Activated CD4-positive, CD25-positive, alpha-beta regulatory T cell treated with anti-CD3 and anti-CD28 coated beads, Interleukin-2, amount 50 U/mL, for 72 hours (primary cell): Measurements from ENCODE around the gene MYCL.
"Not testable (repeated sequence)": the region's sequence is repeated elsewhere in the genome, so short reads cannot be mapped to it uniquely, and the experiment has no call there.

ENCODE experiments used
- DNase-seq: peaks from one replicate; pipeline ENCODE4 v3.0.0; 2021

The MYCL gene

DNA sequence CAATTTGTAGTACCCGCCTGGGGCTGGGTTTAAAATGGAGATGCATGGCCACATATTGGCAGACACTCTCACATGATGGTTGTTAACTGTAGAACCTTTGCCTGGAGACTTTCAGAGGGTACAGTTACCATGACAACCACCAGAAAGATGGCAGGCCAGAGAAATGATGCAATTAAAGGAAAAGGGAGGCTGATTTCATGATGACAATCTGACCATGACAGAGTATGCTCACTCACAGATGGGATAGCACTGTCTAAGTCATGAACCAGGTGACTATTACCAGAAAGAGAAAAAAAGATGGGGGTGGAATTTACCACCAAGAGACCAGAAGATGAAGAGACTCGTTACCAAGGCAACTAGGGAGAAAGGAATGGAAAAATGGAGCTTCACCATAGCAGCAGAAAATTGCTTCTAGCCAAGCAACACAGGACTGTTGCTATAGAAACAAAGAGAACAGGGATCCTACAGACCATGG lies 14.9 kb downstream of the MYCL start:
- DNase-seq = no peak

GRCh38 chr1:39885516-39885915 lies 16.2 kb downstream of the MYCL start:
- DNase-seq = no peak

GRCh38 chr1:39882152-39882551 lies 19.6 kb downstream of the MYCL start:
- no peak for DNase-seq

DNA sequence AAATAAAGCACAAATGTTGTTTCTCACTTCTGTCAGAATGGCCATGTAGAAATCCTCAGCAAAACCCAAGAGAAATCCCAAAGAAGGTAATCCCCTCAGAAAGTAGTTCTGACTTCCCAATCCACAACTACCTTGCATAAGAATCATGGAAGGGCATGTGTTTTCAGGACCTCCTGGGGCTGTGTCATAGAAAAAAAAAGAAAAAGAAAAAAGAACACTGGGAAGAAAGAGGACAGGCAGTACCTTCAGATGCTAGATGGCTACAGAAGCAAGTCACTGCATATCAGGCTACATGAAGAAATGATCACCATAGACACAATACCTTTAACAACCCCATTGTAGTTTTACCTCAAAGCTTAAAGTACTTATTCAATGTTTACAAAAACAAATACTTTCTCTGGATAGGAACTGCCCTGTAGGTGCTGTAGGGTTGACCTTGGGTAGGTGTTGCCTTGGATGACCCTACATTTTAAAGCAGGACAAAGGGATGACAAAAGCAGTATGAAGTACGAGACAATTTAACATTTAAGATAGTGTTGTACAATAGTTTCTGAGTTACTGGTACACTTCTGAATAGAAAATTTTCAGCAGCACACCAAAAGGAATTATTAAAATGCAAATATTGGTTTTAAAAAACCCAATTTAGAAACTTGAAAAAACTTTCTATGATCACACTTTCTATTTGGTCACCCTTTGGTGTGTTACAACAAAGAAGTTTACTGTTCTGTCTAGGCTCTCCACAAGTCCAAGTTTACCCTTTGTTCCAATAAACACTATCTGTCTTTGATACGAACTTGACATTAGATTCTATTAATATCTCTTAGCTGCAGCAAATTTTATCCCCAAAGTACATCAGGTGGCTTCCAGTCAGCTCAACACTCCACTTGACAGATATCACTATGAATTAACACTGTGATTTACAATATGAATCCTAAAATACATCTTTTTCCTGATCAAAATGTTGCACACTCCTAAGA lies 23.4 kb downstream of the MYCL start:
- DNase-seq = no peak

GRCh38 chr1:39877231-39877778 lies 24.4 kb downstream of the MYCL start:
- DNase-seq = no peak

DNA sequence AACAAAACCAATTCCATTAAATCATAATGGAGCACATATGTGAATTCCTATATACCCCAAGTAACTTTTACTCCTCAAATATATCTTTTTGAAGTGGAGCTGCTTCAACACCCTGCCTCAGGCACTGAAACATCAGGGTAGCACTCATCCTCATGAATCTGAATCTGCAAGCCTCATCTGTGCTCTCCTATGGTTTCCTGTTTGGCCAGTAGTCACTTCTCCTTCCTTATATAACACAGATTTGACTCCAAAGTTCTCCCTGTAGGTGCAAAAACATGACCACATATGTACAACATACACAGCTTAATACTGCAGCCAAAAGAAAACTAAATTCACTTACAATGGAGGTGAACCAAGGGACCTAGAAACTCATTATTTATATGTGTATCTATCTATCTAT lies 25.6 kb downstream of the MYCL start:
- no peak for DNase-seq

DNA sequence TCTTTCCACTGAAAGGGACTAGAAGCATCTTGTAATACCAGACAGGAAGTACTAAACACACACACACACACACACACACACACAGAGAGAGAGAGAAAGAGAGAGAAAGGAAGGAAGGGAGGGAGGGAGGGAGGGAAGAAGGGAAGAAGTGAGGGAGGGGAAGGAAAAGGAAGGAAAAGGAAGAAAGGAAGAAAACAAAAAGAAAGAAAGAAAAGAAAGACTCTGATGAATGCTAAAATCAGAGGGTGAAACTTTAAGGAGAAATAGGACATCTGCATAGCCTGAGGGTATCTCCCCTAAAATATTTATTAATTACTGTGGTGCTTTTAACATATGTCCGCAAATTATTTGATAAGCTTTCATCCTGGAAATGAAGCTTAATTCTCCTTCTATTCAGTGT lies 29.0 kb downstream of the MYCL start:
- no peak for DNase-seq

GRCh38 chr1:39871796-39872195 lies 29.9 kb downstream of the MYCL start:
- DNase-seq = no peak

DNA sequence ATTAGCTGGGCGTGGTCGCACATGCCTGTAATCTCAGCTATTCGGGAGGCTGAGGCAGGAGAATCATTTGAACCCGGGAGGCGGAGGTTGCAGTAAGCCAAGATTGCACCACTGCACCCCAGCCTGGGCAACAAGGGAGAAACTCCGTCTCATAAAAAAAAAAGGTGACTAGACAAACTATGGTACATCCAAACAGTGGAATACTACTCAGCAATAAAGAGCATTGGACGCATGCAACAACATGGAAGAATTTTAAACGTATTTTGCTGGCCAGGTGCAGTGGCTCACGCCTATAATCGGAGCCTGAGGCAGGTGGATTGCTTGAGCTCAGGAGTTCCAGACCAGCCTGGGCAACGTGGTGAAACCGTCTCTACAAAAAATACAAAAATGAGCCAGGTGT lies 30.7 kb downstream of the MYCL start:
- DNase-seq = not testable (repeated sequence)

DNA sequence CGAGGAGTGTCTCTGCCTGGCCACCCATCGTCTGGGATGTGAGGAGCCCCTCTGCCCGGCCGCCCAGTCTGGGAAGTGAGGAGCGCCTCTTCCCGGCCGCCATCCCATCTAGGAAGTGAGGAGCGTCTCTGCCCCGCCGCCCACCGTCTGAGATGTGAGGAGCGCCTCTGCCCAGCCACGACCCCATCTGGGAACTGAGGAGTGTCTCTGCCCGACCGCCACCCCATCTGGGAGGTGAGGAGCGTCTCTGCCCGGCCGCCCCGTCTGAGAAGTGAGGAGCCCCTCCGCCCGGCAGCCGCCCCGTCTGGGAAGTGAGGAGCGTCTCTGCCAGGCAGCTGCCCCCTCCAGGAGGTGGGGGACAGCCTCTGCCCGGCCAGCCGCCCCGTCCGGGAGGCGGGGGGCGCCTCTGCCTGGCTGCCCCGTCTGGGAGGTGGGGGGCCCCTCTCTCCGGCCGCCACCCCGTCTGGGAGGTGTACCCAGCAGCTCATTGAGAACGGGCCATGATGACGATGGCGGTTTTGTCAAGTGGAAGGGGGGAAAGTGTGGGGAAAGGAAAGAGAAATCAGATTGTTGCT lies 32.1 kb downstream of the MYCL start:
- not testable (repeated sequence) for DNase-seq

DNA sequence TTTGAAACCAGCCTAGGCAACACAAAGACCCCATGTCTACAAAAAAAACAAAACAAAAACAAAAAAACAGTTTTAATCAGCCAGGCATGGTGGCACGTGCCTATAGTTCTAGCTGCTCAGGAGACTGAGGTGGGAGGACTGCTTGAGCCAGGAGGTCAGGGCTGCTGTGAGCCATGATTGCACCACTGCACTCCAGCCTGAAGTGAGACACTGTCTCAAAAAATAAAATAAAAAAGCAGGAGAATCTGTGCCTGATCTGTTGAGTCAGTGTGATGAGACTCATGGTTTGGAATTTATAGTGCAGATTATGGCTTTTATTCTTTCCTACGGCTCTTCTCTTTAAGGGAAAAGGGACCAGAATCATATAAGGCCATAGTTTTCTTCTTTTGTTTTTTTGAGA lies 35.0 kb downstream of the MYCL start:
- no peak for DNase-seq

GRCh38 chr1:39865762-39866161 lies 36.0 kb downstream of the MYCL start:
- no peak for DNase-seq

- DNase-seq = no peak
These were observed 38.5 kb downstream of the MYCL start for GRCh38 chr1:39863177-39863576.

DNA sequence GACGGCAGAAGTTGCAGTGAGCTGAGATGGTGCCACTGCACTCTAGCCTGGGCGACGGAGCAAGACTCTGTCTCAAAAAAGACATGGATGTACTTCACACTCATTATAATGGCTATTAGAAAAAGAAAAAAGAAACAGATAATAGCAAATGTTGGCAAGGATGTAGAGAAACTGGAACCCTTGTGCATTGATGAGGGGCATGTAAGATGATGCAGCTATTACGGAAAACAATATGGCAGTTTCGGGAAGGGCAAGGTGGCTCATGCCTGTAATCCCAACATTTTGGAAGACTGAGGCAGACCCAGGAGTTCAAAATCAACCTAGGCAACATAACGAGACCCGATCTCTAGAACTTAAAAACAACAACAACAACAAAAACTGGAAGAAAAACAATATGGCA lies 40.7 kb downstream of the MYCL start:
- no peak for DNase-seq

DNA sequence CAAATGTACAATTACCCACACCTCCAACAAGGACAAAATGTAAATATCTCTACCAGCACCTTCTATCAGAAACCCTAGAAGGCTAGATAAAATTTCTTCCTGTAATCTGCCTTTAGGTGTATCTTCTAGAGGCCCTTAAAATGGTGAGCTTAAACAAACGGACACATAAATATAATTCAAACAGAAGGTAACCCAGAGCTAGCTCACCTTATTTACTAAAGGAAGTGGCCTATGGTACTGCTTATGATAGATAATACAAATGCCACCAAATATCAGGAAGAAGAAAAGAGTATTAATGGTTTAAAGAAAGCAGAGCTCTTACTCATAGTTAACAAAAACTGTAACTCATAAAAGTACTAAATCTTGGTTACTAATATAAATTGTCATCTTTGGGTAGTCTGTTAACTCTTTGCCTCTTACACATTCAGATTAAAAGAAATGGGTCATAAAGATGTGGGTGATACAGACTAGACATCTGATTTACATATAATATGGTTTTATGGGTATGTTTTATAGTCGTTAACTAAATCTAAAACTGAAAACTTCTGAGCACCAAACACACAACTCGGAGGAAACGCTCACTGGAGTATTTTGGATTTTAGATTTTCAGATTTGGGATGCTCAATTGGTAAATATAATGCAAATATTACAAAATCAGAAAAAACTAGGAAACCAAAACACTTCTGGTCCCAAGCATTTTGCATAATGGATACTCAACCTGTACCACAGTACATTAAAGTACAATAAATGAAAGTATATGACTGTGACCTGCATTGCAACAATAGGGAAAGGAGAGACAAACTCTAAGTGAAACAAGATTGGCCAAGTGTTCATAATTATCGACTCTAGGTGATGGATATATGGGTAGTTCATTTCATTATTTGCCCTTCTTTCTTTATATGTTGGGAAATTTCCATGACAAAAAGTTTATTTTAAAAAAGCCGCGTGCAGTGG lies 41.6 kb downstream of the MYCL start:
- DNase-seq = no peak

GRCh38 chr1:39858315-39858714 lies 43.4 kb downstream of the MYCL start:
- DNase-seq = no peak

DNA sequence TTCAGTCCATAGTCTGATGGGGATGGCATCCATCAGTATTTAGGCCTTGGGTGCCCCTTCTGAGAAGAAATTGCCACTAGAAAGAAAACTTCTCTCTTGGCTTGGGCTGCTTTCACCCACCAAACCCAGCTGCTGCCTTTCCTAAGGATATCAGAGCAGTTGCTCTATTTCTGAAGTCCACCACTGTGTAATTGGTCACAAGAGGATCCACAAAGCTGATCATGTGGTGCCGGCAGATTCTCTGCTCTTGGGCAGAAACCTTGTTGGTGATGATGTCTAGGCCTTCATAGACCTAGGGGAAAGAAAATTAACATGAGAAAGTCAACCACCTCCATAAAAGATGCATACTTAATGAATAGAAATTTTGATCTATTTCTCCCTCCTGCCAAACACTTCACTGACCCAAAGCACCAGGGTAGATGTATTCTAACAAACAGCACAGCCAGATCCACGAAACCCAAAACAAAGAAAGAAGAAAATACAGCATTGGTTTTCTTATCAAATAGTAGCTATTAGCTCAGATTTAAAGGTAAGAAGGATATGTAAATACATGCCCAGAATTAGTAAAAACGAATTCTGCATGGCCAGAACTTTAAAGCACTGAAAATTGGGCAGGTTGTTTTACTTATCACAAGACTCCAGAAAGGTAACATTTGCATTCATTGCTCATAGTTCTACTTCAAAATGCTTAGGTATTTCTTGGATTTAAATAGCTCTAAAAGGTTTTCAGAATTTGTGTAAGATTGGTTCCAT lies 44.4 kb downstream of the MYCL start:
- DNase-seq = no peak

DNA sequence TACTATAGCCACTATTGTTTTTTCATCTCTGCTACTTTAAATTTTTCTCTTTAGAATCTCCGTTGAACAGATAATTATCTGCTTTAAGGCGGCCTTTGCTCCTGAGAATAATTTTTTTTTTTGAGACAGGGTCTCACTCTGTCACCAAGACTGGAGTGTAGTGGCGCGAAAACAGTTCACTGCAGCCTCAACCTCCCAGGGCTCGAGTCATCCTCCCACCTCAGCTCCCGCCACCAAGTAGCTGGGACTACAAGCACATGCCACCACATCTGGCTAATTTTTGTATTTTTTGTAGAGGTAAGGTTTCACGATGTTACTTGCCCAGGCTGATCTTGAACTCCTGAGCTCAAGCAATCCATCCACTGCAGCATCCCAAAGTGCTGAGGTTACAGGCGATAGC lies 47.0 kb downstream of the MYCL start:
- DNase-seq = no peak

GRCh38 chr1:39854314-39854713 lies 47.4 kb downstream of the MYCL start:
- no peak for DNase-seq

- DNase-seq = no peak
These were observed 48.8 kb downstream of the MYCL start for GRCh38 chr1:39852876-39853275.

GRCh38 chr1:39852214-39852791 lies 49.4 kb downstream of the MYCL start:
- no peak for DNase-seq
